Body of pancreas (tissue), 4 donors: ENCODE results near the gene PTPN14. TPM values are rescaled to one million over a fixed set of nuclear protein-coding genes. Genes with fewer than 3 reads are reported as not detected.
"Not testable (repeated sequence)": the region's sequence is repeated elsewhere in the genome, so short reads cannot be mapped to it uniquely, and the experiment has no call there.

Experiments used
- ATAC-seq: fragments of 150-250 bp; one replicate; pipeline ENCODE4 v1.9.1; 2016
- DNase-seq, 4 donors: peaks; one replicate each; pipeline ENCODE4 v3.0.0-alpha.2; 2019
- H3K27ac ChIP-seq, 4 donors: fragments of 200-600 bp; sonication (generic); 1 replicate in 3 of 4; 2 replicates in 1 of 4; pipeline versions ENCODE4 v1.5.1 to v1.6.1; 2016 to 2019; ENCODE audit warnings: mild to moderate bottlenecking in 1 of 4, mixed read lengths in 1 of 4, moderate library complexity in 1 of 4
- H3K27me3 ChIP-seq, 2 donors: fragments of 200-600 bp; sonication (generic); one replicate each; pipeline ENCODE4 v1.6.0; 2016; ENCODE audit warnings: mild to moderate bottlenecking in 1 of 2
- H3K36me3 ChIP-seq, 2 donors: fragments of 200-600 bp; sonication (generic); replicated peaks in 1 of 2; 2 replicates each; pipeline ENCODE4 v1.5.1; 2016; ENCODE audit warnings: low read depth in 2 of 2; ENCODE audit not compliant: insufficient read depth in 1 of 2
- H3K4me1 ChIP-seq: fragments of 200-600 bp; sonication (generic); one replicate; pipeline ENCODE4 v1.6.0; 2016
- H3K4me3 ChIP-seq, 2 donors: fragments of 200-600 bp; sonication (generic); 1 replicate in 1 of 2; 2 replicates in 1 of 2; pipeline ENCODE4 v1.5.1; 2016 to 2019
- H3K9me3 ChIP-seq, 3 donors: fragments of 200-600 bp; sonication (generic); 1 replicate in 2 of 3; 2 replicates in 1 of 3; pipeline ENCODE4 v1.5.1; 2016
- CTCF ChIP-seq, 7 experiments: fragments of 450-650 bp in 4 of 7; fragments of 200-600 bp in 3 of 7; sonication (generic) in 3 of 7; IDR thresholded peaks; one replicate each; pipeline ENCODE4 v1.5.1; 2016 to 2019; ENCODE audit warnings: antibody characterized with exemption in 7 of 7
- POLR2A ChIP-seq, 3 donors: fragments of 450-650 bp; IDR thresholded peaks; one replicate each; pipeline ENCODE4 v1.6.1; 2016; ENCODE audit warnings: antibody characterized with exemption in 3 of 3, mild to moderate bottlenecking in 2 of 3
- WGBS, 2 donors: methylation state at CpG; one replicate each; pipeline ENCODE4 v1.1.5; 2017; 5-methylcytosine and 5-hydroxymethylcytosine counted together
- intact Hi-C: fragments of 100-400 bp; cut with DNase I; formaldehyde crosslinking; loops from one replicate; pipeline ENCODE4 v1.15.1; 2023
- total RNA-seq, 2 donors: library from RNA; depleted of rRNA; stranded (reverse); fragments of >200 nt; gene quantifications; one replicate each; pipeline ENCODE4 v1.1.0, GENCODE V29; 2016

Gene PTPN14
- total RNA-seq, 2 donors from 2014 or later = 10.5 to 18.7 TPM

- DNase-seq = no peak
- Histone ChIP-seq H3K27me3 (no peaks in the 10 kb centered on the region), H3K36me3 (no peaks in the 10 kb centered on the region), H3K27ac (no peak overlapping the region), H3K9me3 (no peaks in the 10 kb centered on the region), H3K4me3 (no peak overlapping the region), H3K4me1 (no peaks in the 10 kb centered on the region)
- TF ChIP-seq CTCF (IDR thresholded peaks at IDR 0.05) = no peak
- no peak for TF ChIP-seq POLR2A (IDR thresholded peaks at IDR 0.05)
- intact Hi-C loops = no loop called here
- WGBS, 2 donors = 94 to 98% methylated on average over 6 of the region's 6 CpGs
- no peak for ATAC-seq
Measured at GRCh38 chr1:214398490-214398889, 152.9 kb downstream of the PTPN14 start.

GRCh38 chr1:214397497-214397896 is 153.9 kb downstream of the PTPN14 start:
- DNase-seq (no peak), ATAC-seq (no peak)
- WGBS, 2 donors = 11 to 40% methylated on average over 2 of the region's 2 CpGs
- no peaks in the 10 kb centered on the region for H3K27me3 ChIP-seq
- intact Hi-C loops = no loop called here
- H3K36me3 ChIP-seq = no peaks in the 10 kb centered on the region
- no peak overlapping the region for H3K27ac ChIP-seq
- no peaks in the 10 kb centered on the region for H3K4me1 ChIP-seq
- H3K4me3 ChIP-seq = no peak overlapping the region
- H3K9me3 ChIP-seq = no peaks in the 10 kb centered on the region
- no peak for TF ChIP-seq CTCF (IDR thresholded peaks at IDR 0.05)
- TF ChIP-seq POLR2A (IDR thresholded peaks at IDR 0.05) = no peak

GRCh38 chr1:214396330-214396729 is 155.1 kb downstream of the PTPN14 start:
- ATAC-seq = no peak
- Histone ChIP-seq H3K4me1 (no peaks in the 10 kb centered on the region), H3K36me3 (no peaks in the 10 kb centered on the region), H3K9me3 (no peaks in the 10 kb centered on the region), H3K4me3 (no peak overlapping the region), H3K27ac (no peak overlapping the region), H3K27me3 (no peaks in the 10 kb centered on the region)
- TF ChIP-seq CTCF (IDR thresholded peaks at IDR 0.05) = no peak
- no peak for TF ChIP-seq POLR2A (IDR thresholded peaks at IDR 0.05)
- intact Hi-C loops = no loop called here
- no peak for DNase-seq
- 59 to 84% methylated on average over 3 of the region's 3 CpGs for WGBS, 2 donors

GRCh38 chr1:214394569-214394968 is 156.8 kb downstream of the PTPN14 start:
- H3K4me1 ChIP-seq, intact Hi-C loops, DNase-seq, ATAC-seq, H3K9me3 ChIP-seq, H3K27me3 ChIP-seq, H3K4me3 ChIP-seq, H3K27ac ChIP-seq, H3K36me3 ChIP-seq: not testable (repeated sequence)
- WGBS, 2 donors = 80 to 84% methylated on average over 5 of the region's 5 CpGs

- intact Hi-C loops = no loop called here
- H3K4me3 ChIP-seq = no peak overlapping the region
- H3K36me3 ChIP-seq = no peaks in the 10 kb centered on the region
- WGBS, 2 donors = 87 to 91% methylated on average over 12 of the region's 12 CpGs
- DNase-seq (no peak), ATAC-seq (no peak)
- H3K9me3 ChIP-seq = no peaks in the 10 kb centered on the region
- H3K27me3 ChIP-seq = no peaks in the 10 kb centered on the region
- no peak overlapping the region for H3K27ac ChIP-seq
- TF ChIP-seq POLR2A (IDR thresholded peaks at IDR 0.05) (no peak), CTCF (IDR thresholded peaks at IDR 0.05) (no peak)
- no peaks in the 10 kb centered on the region for H3K4me1 ChIP-seq
Measured at GRCh38 chr1:214393086-214393485, 158.3 kb downstream of the PTPN14 start.
